Esophagus squamous epithelium (tissue), 5 donors: ENCODE data around the gene KRTAP10-4. TPM values are rescaled to one million over a fixed set of nuclear protein-coding genes. Genes with fewer than 3 reads are reported as not detected.

Experiments used
- DNase-seq: peaks from one replicate; lab custom pipeline; 2025; lab: John Stamatoyannopoulos, UW
- H3K27ac ChIP-seq, 4 donors: fragments of 200-600 bp; sonication (generic); one replicate each; pipeline ENCODE4 v1.5.1; 2016 to 2019; ENCODE audit warnings: mild to moderate bottlenecking in 1 of 4
- H3K27me3 ChIP-seq, 4 donors: fragments of 200-600 bp; sonication (generic); 1 replicate in 3 of 4; 2 replicates in 1 of 4; pipeline versions ENCODE4 v1.5.1 to v1.6.0; 2017 to 2021; ENCODE audit warnings: antibody characterized with exemption in 1 of 4
- H3K36me3 ChIP-seq, 3 donors: fragments of 200-600 bp; sonication (generic); one replicate each; pipeline ENCODE4 v1.5.1; 2016 to 2019
- H3K4me1 ChIP-seq, 3 donors: fragments of 200-600 bp; sonication (generic); one replicate each; pipeline ENCODE4 v1.5.1; 2017 to 2019
- H3K4me3 ChIP-seq, 4 donors: fragments of 200-600 bp; sonication (generic); 1 replicate in 3 of 4; 2 replicates in 1 of 4; pipeline ENCODE4 v1.5.1; 2016 to 2019; ENCODE audit warnings: mild to moderate bottlenecking in 2 of 4, moderate library complexity in 1 of 4
- H3K9me3 ChIP-seq, 3 donors: fragments of 200-600 bp; sonication (generic); one replicate each; pipeline ENCODE4 v1.5.1; 2016 to 2019
- POLR2A ChIP-seq, 4 donors: fragments of 450-650 bp; IDR thresholded peaks; one replicate each; pipeline ENCODE4 v1.6.1; 2017; ENCODE audit warnings: antibody characterized with exemption in 4 of 4, mild to moderate bottlenecking in 4 of 4, moderate library complexity in 3 of 4
- WGBS, 2 donors: methylation state at CpG; one replicate each; pipeline ENCODE4 v1.1.5; 2018; 5-methylcytosine and 5-hydroxymethylcytosine counted together
- intact Hi-C: fragments of 100-400 bp; cut with DNase I; formaldehyde crosslinking; loops from one replicate; pipeline ENCODE4 v1.15.0; 2022
- total RNA-seq, 4 donors: library from RNA; depleted of rRNA; stranded (reverse); fragments of >200 nt; gene quantifications; one replicate each; pipeline ENCODE4 v1.1.0, GENCODE V29; 2016
- TF ChIP-seq, protein P1 (sequence below), 6 experiments: fragments of 450-650 bp in 4 of 6; fragments of 200-600 bp in 2 of 6; sonication (generic) in 2 of 6; IDR thresholded peaks; one replicate each; pipeline ENCODE4 v1.5.1; 2016 to 2019; ENCODE audit warnings: antibody characterized with exemption in 6 of 6, mild to moderate bottlenecking in 4 of 6, moderate library complexity in 4 of 6
- donor health status: DM: yes; HTN: yes; CAD: no.

Gene KRTAP10-4
- total RNA-seq, 4 donors from 2014 or later = not detected

DNA sequence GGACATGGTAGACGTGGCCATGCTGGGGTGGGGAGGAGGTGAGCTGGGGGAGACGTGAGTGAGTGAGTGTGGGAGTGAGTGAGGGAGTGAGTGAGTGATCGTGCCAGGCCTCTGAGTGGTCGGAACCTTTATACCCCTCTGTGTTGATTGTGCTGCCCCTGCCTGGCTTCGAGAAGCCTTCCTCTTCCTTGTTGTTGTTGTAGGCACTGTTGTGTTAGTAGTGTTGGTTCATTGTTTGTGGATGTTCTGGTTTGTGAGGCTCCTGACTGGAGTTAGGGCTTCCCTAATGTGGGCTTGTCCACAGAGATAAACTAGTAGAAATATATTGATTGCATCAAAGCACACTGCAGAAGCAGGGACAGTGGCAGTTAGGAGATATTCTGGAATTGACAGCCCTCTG lies 14.8 kb upstream of the KRTAP10-4 start, which contains the start of gene KRTAP10-3:
KRTAP10-3 (minus strand) TSS at position 101 of the 400 bp plus-strand sequence; CDS start at position 21, 80 bp downstream.
- Histone ChIP-seq H3K4me3 (no peak within 1 kb of the TSS), H3K4me1 (no peaks in the 10 kb centered on the region), H3K36me3 (no peaks in the 10 kb centered on the region), H3K27ac (no peak within 1 kb of the TSS), H3K9me3 (no peaks in the 10 kb centered on the region), H3K27me3 (peaks cover 0 to 43% (median 0%) of the 10 kb centered on the region in 4 donors)
- intact Hi-C loops = no loop called here
- DNase-seq = no peak
- TF ChIP-seq, protein P1, sequence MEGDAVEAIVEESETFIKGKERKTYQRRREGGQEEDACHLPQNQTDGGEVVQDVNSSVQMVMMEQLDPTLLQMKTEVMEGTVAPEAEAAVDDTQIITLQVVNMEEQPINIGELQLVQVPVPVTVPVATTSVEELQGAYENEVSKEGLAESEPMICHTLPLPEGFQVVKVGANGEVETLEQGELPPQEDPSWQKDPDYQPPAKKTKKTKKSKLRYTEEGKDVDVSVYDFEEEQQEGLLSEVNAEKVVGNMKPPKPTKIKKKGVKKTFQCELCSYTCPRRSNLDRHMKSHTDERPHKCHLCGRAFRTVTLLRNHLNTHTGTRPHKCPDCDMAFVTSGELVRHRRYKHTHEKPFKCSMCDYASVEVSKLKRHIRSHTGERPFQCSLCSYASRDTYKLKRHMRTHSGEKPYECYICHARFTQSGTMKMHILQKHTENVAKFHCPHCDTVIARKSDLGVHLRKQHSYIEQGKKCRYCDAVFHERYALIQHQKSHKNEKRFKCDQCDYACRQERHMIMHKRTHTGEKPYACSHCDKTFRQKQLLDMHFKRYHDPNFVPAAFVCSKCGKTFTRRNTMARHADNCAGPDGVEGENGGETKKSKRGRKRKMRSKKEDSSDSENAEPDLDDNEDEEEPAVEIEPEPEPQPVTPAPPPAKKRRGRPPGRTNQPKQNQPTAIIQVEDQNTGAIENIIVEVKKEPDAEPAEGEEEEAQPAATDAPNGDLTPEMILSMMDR (IDR thresholded peaks at IDR 0.05) = no peak
- no peak for TF ChIP-seq POLR2A (IDR thresholded peaks at IDR 0.05)
- 69 to 77% methylated on average over 5 of the region's 5 CpGs for WGBS, 2 donors

DNA sequence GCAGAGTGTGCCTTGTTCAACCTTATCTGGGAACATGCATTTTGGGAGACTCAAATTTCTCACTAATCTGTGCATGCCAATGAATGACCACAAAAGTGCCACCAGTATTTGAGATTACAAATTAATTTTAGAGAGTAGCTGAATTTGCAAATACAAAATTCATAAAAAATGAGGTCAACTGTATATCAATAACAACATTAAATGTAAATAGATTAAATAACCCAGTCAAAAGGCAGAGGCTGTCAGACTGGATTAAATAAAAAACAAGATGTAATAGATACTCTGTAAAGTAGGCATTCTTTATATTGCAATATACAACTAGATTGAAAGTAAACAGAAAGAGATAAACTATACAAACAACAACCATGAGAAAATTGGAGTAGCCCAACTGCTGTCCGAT lies 9.4 kb upstream of the KRTAP10-4 start:
- no peak overlapping the region for H3K4me3 ChIP-seq
- no peak for TF ChIP-seq POLR2A (IDR thresholded peaks at IDR 0.05)
- TF ChIP-seq, protein P1 (IDR thresholded peaks at IDR 0.05) = no peak
- no peak overlapping the region for H3K27ac ChIP-seq
- no peaks in the 10 kb centered on the region for H3K36me3 ChIP-seq
- intact Hi-C loops = no loop called here
- H3K27me3 ChIP-seq = peaks cover 0 to 10% (median 0%) of the 10 kb centered on the region in 4 donors
- 79 to 100% methylated on average over 1 of the region's 1 CpG for WGBS, 2 donors
- no peaks in the 10 kb centered on the region for H3K4me1 ChIP-seq
- no peak for DNase-seq
- H3K9me3 ChIP-seq = no peaks in the 10 kb centered on the region

DNA sequence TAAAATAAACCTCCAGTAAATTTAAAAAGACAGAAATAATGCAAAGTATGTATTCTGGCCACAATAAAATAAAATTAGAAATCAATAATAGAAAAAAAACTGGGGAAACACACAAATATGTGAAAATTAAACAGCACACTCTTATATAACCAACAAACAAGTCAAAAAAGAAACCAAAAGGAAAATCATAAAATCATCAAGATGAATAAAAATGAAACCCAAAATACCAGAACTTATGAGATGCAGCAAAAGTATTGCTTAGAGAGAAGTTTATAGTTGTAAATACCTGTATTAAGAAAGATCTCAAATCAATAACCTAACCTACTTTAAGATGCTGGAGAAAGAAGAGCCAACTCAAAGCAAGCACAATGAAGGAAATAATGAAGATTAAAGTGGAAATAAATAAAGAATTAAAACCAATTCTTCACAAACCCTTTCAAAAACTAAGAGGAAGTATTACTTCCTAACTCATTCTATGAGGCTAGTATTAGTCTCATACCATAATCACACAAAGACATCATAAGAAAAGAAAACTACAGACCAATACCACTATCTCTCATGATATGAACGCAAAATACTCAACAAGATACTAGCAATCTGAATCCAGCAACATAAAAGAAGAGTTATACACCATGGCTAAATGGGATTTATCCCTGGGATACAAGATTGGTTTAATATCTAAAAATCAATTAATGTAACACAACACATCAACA lies 8.5 kb upstream of the KRTAP10-4 start:
- no peak for TF ChIP-seq POLR2A (IDR thresholded peaks at IDR 0.05)
- TF ChIP-seq, protein P1 (IDR thresholded peaks at IDR 0.05) = no peak
- H3K9me3 ChIP-seq = no peaks in the 10 kb centered on the region
- peaks cover 0 to 16% (median 0%) of the 10 kb centered on the region in 4 donors for H3K27me3 ChIP-seq
- no peaks in the 10 kb centered on the region for H3K36me3 ChIP-seq
- H3K27ac ChIP-seq = no peak overlapping the region
- no peaks in the 10 kb centered on the region for H3K4me1 ChIP-seq
- intact Hi-C loops = no loop called here
- no peak for DNase-seq
- no peak overlapping the region for H3K4me3 ChIP-seq
- 0 to 47% methylated on average over 1 of the region's 1 CpG for WGBS, 2 donors

DNA sequence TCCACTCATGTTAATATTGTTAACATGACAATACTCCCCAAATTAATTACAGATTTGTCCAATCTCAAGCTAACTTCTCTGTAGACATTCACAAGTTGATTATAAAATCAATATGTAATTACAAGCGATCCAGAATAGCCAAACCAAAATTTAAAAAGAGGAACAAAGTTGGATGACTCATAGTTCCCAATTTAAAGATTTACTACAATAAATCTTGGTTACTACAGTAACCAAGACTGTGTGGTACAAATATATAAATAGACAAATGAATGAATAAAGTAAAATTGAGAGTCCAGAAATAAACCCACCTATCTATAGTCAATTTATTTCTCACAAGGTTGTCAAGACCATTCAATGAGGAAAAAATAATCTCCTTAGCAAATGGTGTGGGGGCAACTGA lies 7.1 kb upstream of the KRTAP10-4 start:
- intact Hi-C loops = no loop called here
- Histone ChIP-seq H3K9me3 (peaks cover 0 to 3% (median 0%) of the 10 kb centered on the region in 3 donors), H3K4me1 (no peaks in the 10 kb centered on the region), H3K27me3 (peaks cover 0 to 20% (median 0%) of the 10 kb centered on the region in 4 donors), H3K27ac (no peak overlapping the region), H3K36me3 (no peaks in the 10 kb centered on the region), H3K4me3 (no peak overlapping the region)
- TF ChIP-seq POLR2A (IDR thresholded peaks at IDR 0.05) = no peak
- TF ChIP-seq, protein P1 (IDR thresholded peaks at IDR 0.05) = no peak
- no peak for DNase-seq
- 20 to 27% methylated on average over 1 of the region's 1 CpG for WGBS, 2 donors

DNA sequence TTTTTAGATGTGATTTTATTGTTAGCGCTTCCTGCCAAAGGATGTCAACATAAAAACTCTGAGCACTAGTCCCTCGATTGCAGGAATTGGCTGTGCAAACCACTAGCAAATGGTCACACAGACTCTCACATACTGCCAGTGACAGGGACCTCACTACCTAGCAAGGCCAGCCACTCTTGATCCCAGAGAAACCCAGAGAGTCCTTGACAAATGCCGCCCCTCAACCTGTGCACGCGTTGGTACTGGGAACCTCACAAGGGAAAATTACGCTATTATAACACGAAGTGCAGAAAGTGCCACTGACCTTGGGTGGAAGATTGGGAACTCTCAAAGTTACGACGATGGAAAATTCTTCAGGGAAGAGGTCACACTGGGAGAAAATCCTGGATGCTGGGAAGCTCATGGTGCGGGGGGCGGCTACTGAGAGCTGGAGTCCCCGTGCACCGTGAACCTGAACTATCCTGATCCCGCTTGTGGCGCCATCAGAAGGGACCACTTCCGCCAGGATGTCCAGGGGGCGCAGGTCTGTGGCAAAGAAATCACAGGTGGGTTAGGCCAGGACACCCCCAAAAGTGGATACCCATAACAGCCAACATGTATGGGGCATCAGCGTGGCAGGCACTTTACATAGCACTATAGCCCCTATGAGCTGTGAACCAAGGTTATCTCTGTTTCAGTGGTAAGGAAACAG lies 5.9 kb upstream of the KRTAP10-4 start:
- intact Hi-C loops = no loop called here
- WGBS, 2 donors = 92 to 94% methylated on average over 15 to 18 of the region's 18 CpGs
- H3K4me1 ChIP-seq = no peaks in the 10 kb centered on the region
- peaks cover 0 to 20% (median 0%) of the 10 kb centered on the region in 4 donors for H3K27me3 ChIP-seq
- TF ChIP-seq, protein P1 (IDR thresholded peaks at IDR 0.05) = no peak
- no peak for TF ChIP-seq POLR2A (IDR thresholded peaks at IDR 0.05)
- peaks cover 0 to 4% (median 0%) of the 10 kb centered on the region in 3 donors for H3K9me3 ChIP-seq
- no peak overlapping the region for H3K4me3 ChIP-seq
- DNase-seq = no peak
- no peak overlapping the region for H3K27ac ChIP-seq
- no peaks in the 10 kb centered on the region for H3K36me3 ChIP-seq
